RWPE1 (cell line): ENCODE measurements around the gene JUN.

Experiments used
- CTCF ChIA-PET: fragments of 350-600 bp; sonication (Branson Sonifier 250); formaldehyde crosslinking; extraction: SDS; loops from one replicate; lab custom pipeline; 2021; lab: Yijun Ruan, JAX
- POLR2A ChIA-PET: fragments of 400-600 bp; formaldehyde crosslinking; extraction: SDS; loops from one replicate; lab custom pipeline; 2020; ENCODE audit warnings: antibody characterized with exemption; ENCODE audit not compliant: low non-redundant PET; lab: Yijun Ruan, JAX
- DNase-seq: peaks from one replicate; pipeline ENCODE4 v3.0.0; 2012; ENCODE audit warnings: low spot score
- H3K27ac ChIP-seq: fragments of 450-650 bp; 2 replicates; pipeline ENCODE4 v1.5.1; 2017
- CTCF ChIP-seq: fragments of 450-650 bp; conservative IDR thresholded peaks from 2 replicates; pipeline ENCODE4 v1.5.1; 2017; ENCODE audit warnings: low read depth, mild to moderate bottlenecking

The JUN gene

GRCh38 chr1:58815686-58816071, 31.8 kb upstream of the JUN start:
- peak; percentile 44 for DNase-seq
- peak overlapping the region; percentile 96 for H3K27ac ChIP-seq
- no peak for TF ChIP-seq CTCF
- ChIA-PET POLR2A (no interaction called here), CTCF (no interaction called here)

- DNase-seq, result peak; percentile 72
- POLR2A ChIA-PET, result interaction anchor here (1.4 kb wide), 1 partner anchor 31 kb away, joined by 4 read pairs; the partner anchor contains the start of gene JUN
- peak overlapping the region; percentile 96 for H3K27ac ChIP-seq
These were observed 31.3 kb upstream of the JUN start for GRCh38 chr1:58815069-58815685.

GRCh38 chr1:58814251-58815068, 30.6 kb upstream of the JUN start:
- CTCF ChIA-PET, result interaction anchor here (0.6 kb wide), 2 partner anchors 241 to 304 kb away, joined by 3 to 5 read pairs; no protein-coding TSS in a partner anchor
- peak overlapping the region; percentile 96 for H3K27ac ChIP-seq
- peak; percentile 64 for DNase-seq

More at GRCh38 chr1:58815069-58815685, 31.3 kb upstream of the JUN start:
- CTCF ChIA-PET, result no interaction called here
- no peak for TF ChIP-seq CTCF

GRCh38 chr1:58813801-58814200, 30.0 kb upstream of the JUN start:
- ChIA-PET POLR2A (interaction anchor here (0.7 to 1.4 kb wide), 2 partner anchors 26 to 30 kb away, joined by 3 to 4 read pairs; partner anchors contain the start of gene JUN), CTCF (interaction anchor here (0.6 kb wide), 3 partner anchors 242 to 305 kb away, joined by 3 to 5 read pairs (median 3); no protein-coding TSS in a partner anchor)
- no peak for TF ChIP-seq CTCF
- H3K27ac ChIP-seq, result peak overlapping the region; percentile 96
- no peak for DNase-seq

More at GRCh38 chr1:58814251-58815068, 30.6 kb upstream of the JUN start:
- TF ChIP-seq CTCF, result no peak
- POLR2A ChIA-PET, result interaction anchor here (0.7 to 1.4 kb wide), 2 partner anchors 26 to 30 kb away, joined by 3 to 4 read pairs; partner anchors contain the start of gene JUN

- CTCF ChIA-PET, result interaction anchor here (0.6 kb wide), 1 partner anchor 254 kb away, joined by 3 read pairs; no protein-coding TSS in a partner anchor
- H3K27ac ChIP-seq, result peak overlapping the region; percentile 96; the same call in 1 of the 2 replicates
- no peak for DNase-seq
- POLR2A ChIA-PET, result interaction anchor here (1.4 kb wide), 1 partner anchor 29 kb away, joined by 4 read pairs; the partner anchor contains the start of gene JUN
- no peak for TF ChIP-seq CTCF
These were observed 29.5 kb upstream of the JUN start for GRCh38 chr1:58813361-58813760.

GRCh38 chr1:58812926-58813325, 29.1 kb upstream of the JUN start:
- CTCF ChIA-PET, result no interaction called here
- TF ChIP-seq CTCF, result no peak
- no peak for DNase-seq
- H3K27ac ChIP-seq, result peak overlapping the region; percentile 42; the same call in 1 of the 2 replicates
- POLR2A ChIA-PET, result no interaction called here
